Endothelial cell (in vitro differentiated cells): ENCODE data around the gene COX15. TPM values are rescaled to one million over a fixed set of nuclear protein-coding genes. Genes with fewer than 3 reads are reported as not detected.
A peak's percentile ranks its signal among the peaks of the same experiment; 100 is the strongest.
"Not testable (repeated sequence)": the region's sequence is repeated elsewhere in the genome, so short reads cannot be mapped to it uniquely, and the experiment has no call there.

Experiments
- DNase-seq: peaks from one replicate; pipeline ENCODE4 v3.0.0; 2021; ENCODE audit warnings: low spot score
- H3K27ac Mint-ChIP-seq: one replicate; pipeline ENCODE4 v1.8.0; 2021; ENCODE audit warnings: mixed read lengths, inconsistent platforms; ENCODE audit not compliant: unreplicated experiment
- H3K27me3 Mint-ChIP-seq: one replicate; pipeline ENCODE4 v1.8.0; 2021; ENCODE audit warnings: mild to moderate bottlenecking, moderate library complexity, mixed read lengths, inconsistent platforms; ENCODE audit not compliant: unreplicated experiment
- H3K36me3 Mint-ChIP-seq: one replicate; pipeline ENCODE4 v1.8.0; 2021; ENCODE audit warnings: mild to moderate bottlenecking, low read depth, mixed read lengths, inconsistent platforms; ENCODE audit not compliant: unreplicated experiment
- H3K4me1 Mint-ChIP-seq: one replicate; pipeline ENCODE4 v1.8.0; 2021; ENCODE audit warnings: mild to moderate bottlenecking, mixed read lengths, inconsistent platforms; ENCODE audit not compliant: unreplicated experiment
- H3K4me3 Mint-ChIP-seq: one replicate; pipeline ENCODE4 v1.8.0; 2021; ENCODE audit warnings: mild to moderate bottlenecking, mixed read lengths, inconsistent platforms; ENCODE audit not compliant: unreplicated experiment
- H3K9me3 Mint-ChIP-seq: one replicate; pipeline ENCODE4 v1.8.0; 2021; ENCODE audit warnings: mixed read lengths, inconsistent platforms; ENCODE audit not compliant: unreplicated experiment
- total RNA-seq: library from RNA; stranded (reverse); fragmentation: NEBNext Ultra II Directional; extraction: Animal tissue kit (Norgen Biotek cat#: 25700); gene quantifications from one replicate; pipeline ENCODE4 v1.2.1, GENCODE V29; 2021; ENCODE audit not compliant: unreplicated experiment
- TF ChIP-seq, protein P1 (sequence below): fragments of 200-600 bp; sonication (generic); IDR thresholded peaks from one replicate; pipeline ENCODE4 v1.5.0; 2021; ENCODE audit warnings: antibody characterized with exemption; ENCODE audit not compliant: unreplicated experiment

The COX15 gene
- total RNA-seq, 1 donor from 2014 or later, result 34.5 TPM

- no peaks in the 10 kb centered on the region for H3K27me3 Mint-ChIP-seq
- H3K4me1 Mint-ChIP-seq, result no peaks in the 10 kb centered on the region
- no peak overlapping the region for H3K4me3 Mint-ChIP-seq
- no peak overlapping the region for H3K27ac Mint-ChIP-seq
- no peaks in the 10 kb centered on the region for H3K9me3 Mint-ChIP-seq
- DNase-seq, result no peak
- TF ChIP-seq, protein P1, sequence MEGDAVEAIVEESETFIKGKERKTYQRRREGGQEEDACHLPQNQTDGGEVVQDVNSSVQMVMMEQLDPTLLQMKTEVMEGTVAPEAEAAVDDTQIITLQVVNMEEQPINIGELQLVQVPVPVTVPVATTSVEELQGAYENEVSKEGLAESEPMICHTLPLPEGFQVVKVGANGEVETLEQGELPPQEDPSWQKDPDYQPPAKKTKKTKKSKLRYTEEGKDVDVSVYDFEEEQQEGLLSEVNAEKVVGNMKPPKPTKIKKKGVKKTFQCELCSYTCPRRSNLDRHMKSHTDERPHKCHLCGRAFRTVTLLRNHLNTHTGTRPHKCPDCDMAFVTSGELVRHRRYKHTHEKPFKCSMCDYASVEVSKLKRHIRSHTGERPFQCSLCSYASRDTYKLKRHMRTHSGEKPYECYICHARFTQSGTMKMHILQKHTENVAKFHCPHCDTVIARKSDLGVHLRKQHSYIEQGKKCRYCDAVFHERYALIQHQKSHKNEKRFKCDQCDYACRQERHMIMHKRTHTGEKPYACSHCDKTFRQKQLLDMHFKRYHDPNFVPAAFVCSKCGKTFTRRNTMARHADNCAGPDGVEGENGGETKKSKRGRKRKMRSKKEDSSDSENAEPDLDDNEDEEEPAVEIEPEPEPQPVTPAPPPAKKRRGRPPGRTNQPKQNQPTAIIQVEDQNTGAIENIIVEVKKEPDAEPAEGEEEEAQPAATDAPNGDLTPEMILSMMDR, result no peak
- peaks cover 9% of the 10 kb centered on the region for H3K36me3 Mint-ChIP-seq
These were observed 22.7 kb upstream of the COX15 start for GRCh38 chr10:99754670-99755069.

- Mint-ChIP-seq H3K4me1 (no peaks in the 10 kb centered on the region), H3K4me3 (no peak overlapping the region), H3K27me3 (no peaks in the 10 kb centered on the region), H3K27ac (no peak overlapping the region), H3K36me3 (no peaks in the 10 kb centered on the region), H3K9me3 (no peaks in the 10 kb centered on the region)
- no peak for DNase-seq
- TF ChIP-seq, protein P1, result no peak
These were observed 18.7 kb upstream of the COX15 start for GRCh38 chr10:99750641-99751040.

- Mint-ChIP-seq H3K27me3 (peaks cover 2% of the 10 kb centered on the region), H3K4me3 (no peak overlapping the region), H3K4me1 (no peaks in the 10 kb centered on the region), H3K9me3 (no peaks in the 10 kb centered on the region), H3K27ac (no peak overlapping the region), H3K36me3 (peaks cover 4% of the 10 kb centered on the region)
- DNase-seq, result no peak
- TF ChIP-seq, protein P1, result no peak
These were observed 17.0 kb upstream of the COX15 start for GRCh38 chr10:99748823-99749451.

- H3K4me1 Mint-ChIP-seq, H3K9me3 Mint-ChIP-seq, DNase-seq, H3K27me3 Mint-ChIP-seq, H3K4me3 Mint-ChIP-seq, H3K27ac Mint-ChIP-seq: not testable (repeated sequence)
- peaks cover 19% of the 10 kb centered on the region for H3K36me3 Mint-ChIP-seq
These were observed 14.2 kb upstream of the COX15 start for GRCh38 chr10:99746166-99746565.

DNA sequence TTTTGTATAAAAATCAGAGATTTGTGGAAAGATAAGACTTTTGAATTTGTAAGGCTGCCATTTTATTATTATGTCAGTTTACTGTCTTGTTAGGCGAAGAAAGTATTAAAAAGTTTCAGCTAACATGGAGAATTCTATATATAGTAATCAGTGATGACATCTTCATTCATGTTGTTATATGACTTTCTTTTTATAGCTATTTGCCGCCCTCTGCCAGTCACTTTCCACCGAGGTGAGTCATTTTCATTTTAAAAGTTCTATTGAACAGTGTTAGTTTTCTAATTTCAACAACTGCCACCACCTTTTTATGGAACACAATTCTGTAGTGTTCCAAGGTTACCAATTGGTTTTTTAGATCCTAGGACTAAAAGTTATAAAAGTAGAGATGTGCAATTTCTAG lies 11.9 kb upstream of the COX15 start:
- H3K27ac Mint-ChIP-seq, result no peak overlapping the region
- peaks cover 2% of the 10 kb centered on the region for H3K27me3 Mint-ChIP-seq
- TF ChIP-seq, protein P1, result no peak
- H3K4me1 Mint-ChIP-seq, result no peaks in the 10 kb centered on the region
- H3K36me3 Mint-ChIP-seq, result peaks cover 35% of the 10 kb centered on the region
- peak overlapping the region; percentile 48 for H3K4me3 Mint-ChIP-seq
- H3K9me3 Mint-ChIP-seq, result no peaks in the 10 kb centered on the region
- no peak for DNase-seq
